Thyroid gland (tissue), 4 donors: ENCODE data around the gene RCAN2.

Experiments
- POLR2A ChIP-seq, 2 donors: fragments of 450-650 bp; IDR thresholded peaks; one replicate each; pipeline ENCODE4 v1.6.1; 2017; ENCODE audit warnings: antibody characterized with exemption in 2 of 2, mild to moderate bottlenecking in 2 of 2, moderate library complexity in 1 of 2
- TF ChIP-seq, protein P1 (sequence below), 6 experiments: fragments of 200-600 bp in 3 of 6; fragments of 450-650 bp in 3 of 6; sonication (generic) in 3 of 6; IDR thresholded peaks; one replicate each; pipeline ENCODE4 v1.5.1; 2016 to 2019; ENCODE audit warnings: antibody characterized with exemption in 6 of 6, mild to moderate bottlenecking in 2 of 6, inconsistent platforms in 1 of 6, moderate library complexity in 1 of 6

DNA sequence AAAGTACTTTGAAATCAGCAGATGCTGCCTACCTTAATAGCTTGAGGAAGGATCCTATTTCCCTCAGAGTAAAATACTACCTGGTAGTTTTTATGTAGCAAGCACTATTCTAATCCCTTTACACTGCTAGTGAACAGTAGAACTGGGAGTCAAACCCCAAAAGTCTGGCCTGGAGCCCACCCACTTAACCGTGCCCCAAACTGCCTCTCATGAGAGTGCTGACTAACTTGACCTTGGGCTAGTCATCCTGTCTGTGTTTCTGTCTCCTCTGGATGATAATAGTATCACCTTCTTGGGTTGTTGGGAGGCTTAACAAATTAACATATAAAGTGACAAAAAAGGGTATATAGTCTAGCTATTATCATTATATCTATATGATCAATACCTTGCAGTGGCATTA is 140.5 kb downstream of the RCAN2 start:
- TF ChIP-seq, protein P1, sequence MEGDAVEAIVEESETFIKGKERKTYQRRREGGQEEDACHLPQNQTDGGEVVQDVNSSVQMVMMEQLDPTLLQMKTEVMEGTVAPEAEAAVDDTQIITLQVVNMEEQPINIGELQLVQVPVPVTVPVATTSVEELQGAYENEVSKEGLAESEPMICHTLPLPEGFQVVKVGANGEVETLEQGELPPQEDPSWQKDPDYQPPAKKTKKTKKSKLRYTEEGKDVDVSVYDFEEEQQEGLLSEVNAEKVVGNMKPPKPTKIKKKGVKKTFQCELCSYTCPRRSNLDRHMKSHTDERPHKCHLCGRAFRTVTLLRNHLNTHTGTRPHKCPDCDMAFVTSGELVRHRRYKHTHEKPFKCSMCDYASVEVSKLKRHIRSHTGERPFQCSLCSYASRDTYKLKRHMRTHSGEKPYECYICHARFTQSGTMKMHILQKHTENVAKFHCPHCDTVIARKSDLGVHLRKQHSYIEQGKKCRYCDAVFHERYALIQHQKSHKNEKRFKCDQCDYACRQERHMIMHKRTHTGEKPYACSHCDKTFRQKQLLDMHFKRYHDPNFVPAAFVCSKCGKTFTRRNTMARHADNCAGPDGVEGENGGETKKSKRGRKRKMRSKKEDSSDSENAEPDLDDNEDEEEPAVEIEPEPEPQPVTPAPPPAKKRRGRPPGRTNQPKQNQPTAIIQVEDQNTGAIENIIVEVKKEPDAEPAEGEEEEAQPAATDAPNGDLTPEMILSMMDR (IDR thresholded peaks at IDR 0.05): no peak
- TF ChIP-seq POLR2A (IDR thresholded peaks at IDR 0.05): no peak
